ENCODE measurements around the gene ARPC1B.
"Not testable (repeated sequence)": the region's sequence is repeated elsewhere in the genome, so short reads cannot be mapped to it uniquely, and the experiment has no call there.

ARPC1B gene

DNA sequence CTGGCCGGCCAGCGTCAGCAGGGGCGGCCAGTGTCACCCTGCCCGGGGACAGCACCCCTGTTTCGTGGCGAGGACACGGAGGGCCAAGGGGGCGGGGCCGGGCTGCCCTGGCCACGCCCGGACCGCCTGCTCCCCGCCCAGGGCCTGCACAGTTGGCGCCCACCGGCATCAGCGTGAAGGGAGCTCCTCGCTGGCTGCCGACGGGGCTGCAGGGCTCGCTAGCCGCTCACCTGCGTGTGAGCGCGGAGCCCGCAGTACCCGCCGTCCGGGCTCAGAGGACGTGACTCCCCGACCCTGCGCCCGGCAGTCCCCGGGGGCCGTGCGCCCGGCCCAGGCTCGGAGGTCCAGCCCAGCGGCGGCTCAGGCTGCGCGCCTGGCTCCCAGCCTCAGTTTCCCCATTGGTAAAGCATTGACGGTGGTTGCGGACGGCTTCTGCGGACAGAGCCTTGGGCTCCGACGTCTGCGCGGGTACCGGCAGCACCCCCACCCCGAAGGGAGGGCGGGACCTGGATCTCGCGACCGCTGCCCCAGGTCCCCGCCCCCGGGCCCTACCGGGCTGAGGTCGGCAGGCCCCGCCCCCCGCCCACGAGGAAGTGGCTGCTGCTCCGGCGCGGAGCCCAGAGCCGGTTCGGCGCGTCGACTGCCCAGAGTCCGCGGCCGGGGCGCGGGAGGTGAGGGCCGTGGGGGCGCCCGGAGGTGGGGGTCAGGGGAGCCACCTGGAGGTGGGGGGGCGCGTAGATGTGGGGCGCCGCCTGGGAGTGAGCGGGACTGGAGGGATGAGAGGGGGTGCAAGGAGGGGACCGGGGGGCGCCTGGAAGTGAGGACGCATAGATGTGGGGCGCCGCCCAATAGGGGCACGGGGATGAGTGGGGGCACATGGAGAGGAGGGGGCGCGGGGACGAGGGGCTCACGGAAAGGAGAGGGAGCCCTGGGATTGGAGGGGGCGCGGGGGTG lies at the start of gene ARPC1B:
Gene ARPC1B, plus strand, starts transcription at position 620 of the 954 bp plus-strand sequence. CDS start 10,985 bp downstream, outside the sequence.
- DNase-seq: peak; percentile 80

DNA sequence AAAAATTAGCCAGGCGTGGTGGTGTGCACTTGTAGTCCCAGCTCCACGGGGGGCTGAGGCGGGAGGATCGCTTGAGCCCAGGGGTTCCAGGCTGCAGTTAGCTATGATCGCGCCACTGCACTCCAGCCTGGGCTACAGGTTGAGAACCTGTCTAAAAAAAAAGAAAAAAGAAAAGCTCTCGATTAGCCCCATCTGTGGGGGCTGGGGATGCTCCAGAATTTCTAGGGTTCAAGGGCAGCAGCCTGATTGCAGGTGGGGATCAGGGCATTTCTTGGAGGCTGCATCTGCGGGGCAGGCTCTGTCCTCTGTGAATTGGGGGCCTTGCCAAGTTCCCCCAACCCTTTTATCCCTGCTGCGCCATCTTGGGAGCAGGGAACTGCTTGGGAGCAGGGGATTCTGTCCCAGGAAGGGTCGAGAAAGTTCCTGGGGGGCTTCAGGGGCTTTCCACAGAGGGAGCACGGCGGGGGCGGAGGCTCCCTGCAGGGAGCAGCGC lies 49.5 kb upstream of the ARPC1B start:
- DNase-seq: no peak

DNA sequence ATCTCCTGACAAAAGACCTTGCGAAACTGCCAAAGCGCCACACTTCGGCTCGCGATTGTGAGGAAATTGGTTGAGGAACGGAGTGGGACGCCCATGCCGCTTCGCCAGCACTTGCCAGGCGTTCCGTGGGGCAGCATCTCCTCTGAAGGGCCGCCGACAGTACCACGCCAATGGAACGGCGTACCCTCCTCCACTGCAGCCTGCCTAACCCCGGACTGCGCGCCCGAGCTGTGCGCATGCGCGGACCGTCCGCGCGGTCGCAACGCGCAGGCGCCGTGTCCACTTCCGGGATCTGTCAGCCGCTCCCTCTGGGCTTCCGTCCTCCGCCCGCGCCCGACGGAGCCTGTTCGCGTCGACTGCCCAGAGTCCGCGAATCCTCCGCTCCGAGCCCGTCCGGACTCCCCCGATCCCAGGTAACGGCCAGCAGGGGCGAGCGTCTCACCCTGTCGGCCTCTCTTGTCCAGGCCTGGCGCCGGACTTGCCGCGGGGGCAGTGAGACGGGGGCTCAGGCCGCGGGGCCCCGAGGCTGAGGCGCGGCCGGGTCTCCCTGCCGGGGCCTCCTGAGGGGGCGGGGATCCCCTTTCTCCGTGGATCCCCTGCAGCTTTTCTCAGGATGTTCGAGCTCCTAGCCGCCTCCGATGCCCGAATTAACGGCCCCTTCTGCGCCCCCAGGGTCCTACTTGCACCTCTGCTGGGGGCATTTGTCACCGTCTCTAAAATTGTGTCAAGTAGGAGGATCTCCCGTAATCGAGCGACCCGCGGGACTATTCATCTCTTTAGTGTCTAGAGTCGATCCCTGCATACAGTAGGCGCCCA lies 48.7 kb upstream of the ARPC1B start, which contains the start of gene ARPC1A:
Gene ARPC1A, plus strand, starts transcription at position 307 of the 816 bp plus-strand sequence. CDS start 7,456 bp downstream, outside the sequence.
- DNase-seq: peak; percentile 90

DNA sequence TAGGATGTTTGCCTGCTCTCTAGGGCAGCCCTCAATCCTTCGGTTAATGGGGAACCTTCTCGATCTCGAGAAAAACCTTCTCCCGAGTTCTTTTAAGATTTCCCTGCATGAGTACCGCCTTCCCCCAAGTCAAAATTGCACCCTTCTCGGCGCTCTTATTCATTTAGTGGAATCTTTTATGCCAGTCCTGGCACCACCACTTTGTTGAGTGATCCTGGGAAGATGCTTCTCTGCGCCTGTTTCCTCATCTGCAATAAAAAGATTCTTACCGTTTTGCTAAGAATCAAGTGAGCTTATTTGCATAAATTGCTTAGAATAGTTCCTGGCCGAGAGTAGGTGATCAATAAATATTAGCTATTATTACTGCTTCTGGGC lies 48.1 kb upstream of the ARPC1B start:
- no peak for DNase-seq

DNA sequence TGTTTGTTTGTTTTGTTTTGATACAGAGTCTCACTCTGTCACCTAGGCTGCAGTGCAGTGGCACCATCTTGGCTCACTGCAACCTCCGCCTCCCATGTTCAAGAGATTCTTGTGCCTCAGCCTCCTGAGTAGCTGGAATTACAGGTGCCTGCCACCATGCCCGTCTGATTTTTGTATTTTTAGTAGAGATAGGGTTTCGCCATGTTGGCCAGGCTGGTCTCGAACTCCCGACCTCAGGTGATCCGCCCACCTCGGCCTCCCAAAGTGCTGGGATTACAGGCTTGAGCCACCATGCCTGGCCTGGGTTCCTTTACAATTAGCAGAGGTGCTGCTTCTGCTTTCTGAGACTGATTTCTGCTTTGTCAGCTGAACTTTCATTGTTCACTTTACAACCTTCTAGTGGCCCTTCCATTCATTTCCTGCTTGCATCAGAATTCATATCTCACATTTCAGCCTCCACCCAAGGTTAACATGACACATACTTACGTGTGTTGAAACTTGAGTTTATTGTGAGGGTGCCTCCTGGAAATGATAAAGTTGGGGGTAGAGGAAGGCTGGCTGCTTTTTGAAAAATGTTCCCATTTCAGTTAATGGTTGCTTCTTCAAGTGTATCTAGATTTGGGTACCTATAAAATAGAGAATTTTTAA lies 44.1 kb upstream of the ARPC1B start:
- not testable (repeated sequence) for DNase-seq

DNA sequence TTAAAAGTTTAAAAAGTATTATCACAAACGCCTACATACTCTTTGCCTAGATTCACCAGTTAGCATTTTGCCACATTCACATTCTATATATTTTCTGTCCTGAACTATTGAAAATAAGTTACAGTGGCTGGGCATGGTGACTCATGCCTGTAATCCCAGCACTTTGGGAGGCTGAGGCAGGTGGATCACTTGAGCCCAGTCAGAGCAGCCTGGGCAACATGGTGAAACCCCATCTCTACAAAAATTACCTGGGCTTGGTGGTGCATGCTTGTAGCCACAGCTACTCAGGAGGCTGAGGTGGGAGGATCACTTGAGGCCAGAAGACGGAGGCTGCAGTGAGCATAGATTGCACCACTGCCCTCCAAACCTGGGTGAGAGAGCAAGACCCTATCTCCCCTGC lies 43.5 kb upstream of the ARPC1B start:
- no peak for DNase-seq

DNA sequence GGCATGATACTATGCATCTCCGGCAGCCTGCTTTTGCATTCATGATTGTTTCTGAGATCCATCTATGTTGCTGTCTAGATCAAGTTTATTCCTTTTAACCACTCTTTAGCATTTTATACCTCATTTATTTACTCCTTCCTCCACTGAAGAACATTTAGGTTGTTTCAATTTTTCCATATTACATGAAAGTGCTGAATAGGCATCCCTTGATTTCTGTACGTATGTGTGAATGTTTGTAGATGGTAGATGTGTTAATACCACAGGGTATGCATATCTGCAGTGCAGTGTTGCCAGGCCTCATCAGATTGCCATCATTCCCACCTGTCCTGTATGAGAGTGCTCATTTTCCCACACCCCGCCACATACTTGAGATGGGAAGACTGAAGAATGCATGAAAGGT lies 34.9 kb upstream of the ARPC1B start:
- no peak for DNase-seq

DNA sequence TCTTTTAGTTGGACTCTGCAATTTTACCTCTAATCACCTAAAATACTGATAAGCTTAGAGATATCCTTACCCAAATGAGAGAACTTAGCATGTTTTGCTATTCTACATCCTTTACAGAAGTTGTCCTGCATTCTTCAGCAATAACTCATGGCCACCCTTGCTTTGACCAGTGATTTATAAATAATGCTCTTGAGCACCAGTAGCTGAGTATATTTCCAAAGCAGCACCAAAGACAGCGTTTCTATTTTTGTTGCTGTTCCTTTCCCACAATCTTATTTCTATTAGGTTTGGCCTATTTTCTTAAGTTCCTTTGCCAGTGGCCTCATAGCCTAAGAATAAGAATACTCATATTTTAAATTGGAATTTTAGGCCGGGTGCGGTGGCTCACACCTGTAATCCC lies 33.9 kb upstream of the ARPC1B start:
- no peak for DNase-seq

DNA sequence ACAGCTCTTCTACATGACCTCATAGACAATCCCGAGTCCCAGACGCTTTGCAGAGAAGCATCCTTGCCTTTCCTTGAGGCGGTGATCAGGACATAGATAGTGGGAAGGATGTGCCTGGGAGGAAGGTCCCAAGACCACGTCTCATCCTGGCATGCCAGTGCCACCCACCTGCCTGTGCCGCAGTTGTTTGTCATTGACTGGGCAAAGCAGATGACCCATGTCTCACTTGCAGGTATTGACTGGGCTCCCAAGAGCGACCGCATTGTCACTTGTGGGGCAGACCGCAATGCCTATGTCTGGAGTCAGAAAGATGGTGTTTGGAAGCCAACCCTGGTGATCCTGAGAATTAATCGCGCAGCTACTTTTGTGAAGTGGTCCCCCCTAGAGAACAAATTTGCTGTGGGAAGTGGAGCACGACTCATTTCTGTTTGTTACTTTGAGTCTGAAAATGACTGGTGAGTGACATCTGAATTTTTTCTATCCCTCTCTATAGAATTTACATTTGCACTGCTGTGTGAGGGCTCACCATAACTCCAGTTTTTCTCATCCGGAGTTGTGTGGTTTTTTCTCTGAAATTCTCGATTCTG lies 30.4 kb upstream of the ARPC1B start:
- no peak for DNase-seq

DNA sequence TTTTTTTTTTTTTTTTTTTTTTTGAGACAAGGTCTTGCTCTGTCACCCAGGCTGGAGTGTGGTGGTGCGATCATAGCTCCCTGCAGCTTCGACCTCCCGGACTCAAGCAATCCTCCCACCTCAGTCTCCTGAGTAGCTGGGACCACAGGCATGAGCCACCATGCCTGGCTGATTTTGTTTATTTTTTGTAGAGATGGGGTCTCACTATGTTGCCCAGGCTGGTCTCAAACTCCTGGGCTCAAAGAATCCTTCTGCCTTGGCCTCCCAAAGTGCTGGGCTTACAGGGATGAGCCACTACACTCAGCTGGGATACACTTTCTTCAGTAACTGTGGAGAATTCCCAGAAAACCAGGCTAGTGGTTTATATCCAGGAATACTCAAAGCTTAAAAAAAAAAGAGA lies 23.9 kb upstream of the ARPC1B start:
- DNase-seq: not testable (repeated sequence)

DNA sequence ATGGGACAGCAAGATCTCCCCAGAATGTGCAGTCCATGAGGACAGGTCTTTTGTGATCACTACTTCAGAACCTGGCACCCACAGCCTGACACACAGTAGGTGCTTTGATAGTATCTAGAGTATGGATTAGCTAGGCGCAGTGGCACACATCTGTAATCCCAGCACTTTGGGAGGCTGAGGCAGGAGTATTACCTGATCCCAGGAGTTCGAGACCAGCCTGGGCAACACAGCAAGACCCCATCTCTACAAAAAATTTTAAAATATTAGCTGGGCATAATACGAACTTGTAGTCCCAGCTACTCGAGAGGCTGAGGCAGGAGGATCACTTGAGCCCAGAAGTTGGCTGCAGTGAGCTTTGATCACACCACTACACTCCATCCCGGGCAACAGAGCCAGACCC lies 22.3 kb upstream of the ARPC1B start:
- DNase-seq: no peak

DNA sequence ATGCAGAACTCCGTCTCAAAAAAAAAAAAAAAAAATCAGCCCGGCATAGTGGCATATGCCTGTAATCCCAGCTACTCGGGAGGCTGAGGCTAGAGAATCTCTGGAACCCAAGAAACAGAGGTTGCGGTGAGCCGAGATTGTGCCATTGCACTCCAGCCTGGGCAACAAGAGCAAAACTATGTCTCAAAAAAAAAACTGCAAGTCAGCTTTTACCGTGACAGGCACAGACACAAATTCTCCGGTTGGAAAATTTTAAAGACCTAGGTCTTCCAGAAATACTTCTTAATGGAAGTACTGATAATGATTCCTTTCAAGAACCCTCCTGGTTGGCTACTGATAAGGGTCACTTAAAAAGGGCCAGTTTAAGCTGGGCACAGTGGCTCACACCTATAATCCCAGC lies 19.4 kb upstream of the ARPC1B start:
- no peak for DNase-seq

DNA sequence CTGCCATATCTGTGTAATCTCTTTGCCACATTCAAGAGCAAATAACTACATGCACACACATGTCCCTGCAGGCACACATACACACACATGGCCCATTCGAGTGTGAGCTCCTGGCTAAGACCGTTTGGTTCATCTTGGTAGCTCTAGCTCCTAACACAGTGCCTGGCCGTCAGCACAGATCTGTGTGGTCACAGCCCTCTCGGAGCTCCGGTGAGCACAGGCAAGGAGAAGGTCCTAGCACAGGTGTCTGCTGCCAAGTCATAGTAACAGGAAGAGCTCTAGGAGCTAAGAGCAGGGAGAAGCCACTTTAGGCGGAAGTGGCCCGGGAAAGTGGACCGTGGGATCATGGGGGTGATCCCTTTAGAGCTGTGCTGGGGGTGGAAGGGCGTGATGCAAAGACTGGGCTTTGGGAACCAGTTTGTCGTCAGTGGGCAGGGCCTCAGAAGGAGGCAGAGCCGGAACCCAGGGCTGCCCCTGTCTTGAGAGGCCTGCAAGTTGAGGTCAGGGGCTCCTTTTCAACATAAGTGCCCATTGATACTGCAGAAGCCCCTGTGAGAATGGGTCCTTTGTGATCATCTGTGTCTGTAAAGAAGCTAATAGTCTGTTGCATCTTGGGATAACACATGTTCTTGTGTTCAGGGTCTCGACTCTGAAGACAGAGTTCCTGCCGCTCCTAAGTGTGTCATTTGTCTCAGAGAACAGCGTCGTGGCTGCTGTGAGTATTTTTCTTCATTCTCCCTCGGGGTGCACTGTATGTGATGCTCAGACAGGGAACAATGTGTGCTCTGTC lies 16.6 kb upstream of the ARPC1B start:
- no peak for DNase-seq

DNA sequence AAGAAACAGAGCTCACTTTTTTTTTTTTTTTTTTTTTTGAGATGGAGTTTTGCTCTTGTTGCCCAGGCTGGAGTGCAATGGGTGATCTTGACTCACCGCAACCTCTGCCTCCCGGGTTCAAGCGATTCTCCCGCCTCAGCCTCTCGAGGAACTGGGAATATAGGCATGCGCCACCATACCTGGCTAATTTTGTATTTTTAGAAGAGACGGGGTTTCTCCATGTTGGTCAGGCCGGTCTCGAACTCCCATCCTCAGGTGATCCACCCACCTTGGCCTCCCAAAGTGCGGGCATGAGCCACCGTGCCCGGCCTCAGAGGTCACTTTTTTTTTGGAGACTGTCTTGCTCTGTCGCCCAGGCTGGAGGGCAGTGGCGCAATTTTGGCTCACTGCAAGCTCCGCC lies 16.0 kb upstream of the ARPC1B start:
- not testable (repeated sequence) for DNase-seq

DNA sequence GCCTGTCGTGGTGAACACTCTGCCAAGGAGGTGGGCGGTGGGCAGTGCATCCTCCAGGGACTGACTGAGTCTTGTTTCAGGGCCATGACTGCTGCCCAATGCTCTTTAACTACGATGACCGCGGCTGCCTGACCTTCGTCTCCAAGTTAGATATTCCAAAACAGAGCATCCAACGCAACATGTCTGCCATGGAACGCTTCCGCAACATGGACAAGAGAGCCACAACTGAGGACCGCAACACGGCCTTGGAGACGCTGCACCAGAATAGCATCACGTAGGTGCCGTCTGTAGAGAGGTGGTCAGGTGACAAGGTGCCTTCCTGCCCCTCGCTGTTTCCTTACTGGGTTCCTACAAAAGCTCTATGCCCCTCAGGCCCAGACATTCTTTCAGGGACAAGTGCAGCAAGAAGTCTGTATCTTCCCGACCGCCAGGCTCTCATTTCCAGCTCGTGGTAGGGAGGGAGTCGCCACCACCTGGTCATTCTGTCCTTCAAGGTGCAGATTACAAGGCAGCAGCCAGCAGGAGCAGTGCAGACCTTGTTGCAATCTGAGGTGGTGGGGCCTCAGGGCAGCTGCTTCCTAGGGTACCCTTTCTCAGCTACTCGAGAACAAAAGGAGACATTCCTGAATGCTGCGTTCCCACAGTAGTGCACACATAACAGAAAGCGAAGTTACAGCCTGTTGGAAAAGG lies 14.9 kb upstream of the ARPC1B start:
- no peak for DNase-seq

DNA sequence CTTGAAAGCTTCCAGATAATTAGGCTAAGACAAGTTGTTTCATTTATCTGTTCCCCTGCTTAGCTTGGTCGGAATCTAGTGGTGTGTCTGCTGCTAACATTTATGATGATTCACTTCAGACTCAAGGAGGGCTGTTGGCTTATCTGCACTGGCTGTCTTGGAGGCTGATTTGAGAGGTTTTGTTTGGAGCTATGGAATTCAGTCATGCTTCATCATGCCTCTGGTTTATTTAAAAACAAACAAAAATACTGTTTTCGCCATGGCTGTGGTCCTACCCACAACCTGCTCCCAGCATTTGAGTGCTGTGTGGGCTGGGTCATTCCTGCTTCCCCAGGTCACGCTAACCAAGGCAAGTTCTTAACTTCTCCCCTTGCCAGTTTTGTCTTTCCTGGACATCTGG lies 11.7 kb upstream of the ARPC1B start:
- no peak for DNase-seq

DNA sequence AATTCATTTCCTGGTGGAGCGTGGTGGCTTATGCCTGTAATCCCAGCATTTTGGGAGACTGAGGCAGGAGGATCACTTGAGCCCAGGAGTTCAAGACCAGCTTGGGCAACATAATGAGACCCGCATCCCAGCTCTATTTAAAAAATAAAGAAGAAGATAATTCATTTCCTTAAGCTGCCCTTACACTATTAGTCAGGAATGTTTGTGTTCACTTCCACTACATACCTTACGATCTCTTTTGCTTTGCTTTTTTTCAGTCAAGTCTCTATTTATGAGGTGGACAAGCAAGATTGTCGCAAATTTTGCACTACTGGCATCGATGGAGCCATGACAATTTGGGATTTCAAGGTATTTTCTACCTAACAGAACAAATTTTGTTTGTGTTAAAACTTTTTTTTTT lies 11.2 kb upstream of the ARPC1B start:
- no peak for DNase-seq

DNA sequence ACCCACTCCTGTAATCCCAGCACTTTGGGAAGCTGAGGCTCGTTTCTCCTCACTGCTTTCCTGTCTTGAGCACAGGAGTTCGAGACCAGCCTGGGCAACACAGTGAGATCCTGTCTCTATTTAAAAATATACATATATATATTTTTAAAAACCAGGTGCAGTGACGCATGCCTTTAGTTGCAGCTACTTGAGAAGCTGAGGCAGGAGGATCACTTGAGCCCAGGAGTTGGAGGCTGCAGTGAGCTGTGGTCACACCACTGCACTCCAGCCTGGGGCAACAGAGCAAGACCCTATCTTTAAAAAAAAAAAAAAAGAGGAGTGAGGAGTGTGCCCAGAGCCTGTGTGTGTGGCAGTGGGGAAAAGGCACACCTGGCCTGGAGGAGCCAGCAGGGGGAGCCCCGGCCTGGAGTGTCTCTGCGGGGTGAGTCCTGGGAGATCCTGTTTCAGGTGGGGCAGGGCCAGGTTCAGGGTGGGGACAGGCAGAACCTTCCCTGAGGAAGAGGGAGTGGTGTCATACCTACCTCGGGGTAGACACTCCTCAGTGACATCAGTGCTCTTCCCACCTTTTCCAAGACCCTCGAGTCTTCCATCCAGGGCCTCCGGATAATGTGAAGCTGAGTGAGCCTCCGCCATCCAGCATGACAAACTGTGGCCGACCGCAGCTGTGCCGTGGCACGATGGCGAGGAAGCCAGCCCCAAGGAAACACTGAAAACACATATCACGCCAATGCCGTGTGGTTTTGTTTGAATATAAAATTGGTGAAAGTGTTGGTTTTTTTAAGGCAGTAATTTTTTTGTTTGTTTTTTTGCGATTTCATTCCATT lies 9.0 kb upstream of the ARPC1B start:
- peak; percentile 58 for DNase-seq

DNA sequence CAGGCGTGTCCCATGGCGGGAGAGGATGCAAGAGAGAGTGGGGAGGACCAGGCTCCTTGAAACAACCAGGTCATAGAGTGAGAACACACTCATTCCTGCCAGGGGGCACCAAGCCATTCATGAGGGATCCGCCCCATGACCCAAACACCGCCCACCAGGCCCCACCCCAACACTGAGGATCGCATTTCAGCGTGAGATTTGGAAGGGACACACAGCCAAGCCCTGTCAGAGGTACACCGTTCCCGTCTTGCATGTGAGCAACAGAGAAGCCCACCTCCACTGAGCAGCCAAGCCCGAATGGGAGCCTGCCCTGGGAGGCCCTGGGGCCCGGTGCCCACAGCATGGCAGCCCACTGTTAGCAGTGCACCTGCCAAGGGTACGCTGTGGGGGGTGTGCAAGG lies 7.9 kb upstream of the ARPC1B start:
- DNase-seq: no peak

DNA sequence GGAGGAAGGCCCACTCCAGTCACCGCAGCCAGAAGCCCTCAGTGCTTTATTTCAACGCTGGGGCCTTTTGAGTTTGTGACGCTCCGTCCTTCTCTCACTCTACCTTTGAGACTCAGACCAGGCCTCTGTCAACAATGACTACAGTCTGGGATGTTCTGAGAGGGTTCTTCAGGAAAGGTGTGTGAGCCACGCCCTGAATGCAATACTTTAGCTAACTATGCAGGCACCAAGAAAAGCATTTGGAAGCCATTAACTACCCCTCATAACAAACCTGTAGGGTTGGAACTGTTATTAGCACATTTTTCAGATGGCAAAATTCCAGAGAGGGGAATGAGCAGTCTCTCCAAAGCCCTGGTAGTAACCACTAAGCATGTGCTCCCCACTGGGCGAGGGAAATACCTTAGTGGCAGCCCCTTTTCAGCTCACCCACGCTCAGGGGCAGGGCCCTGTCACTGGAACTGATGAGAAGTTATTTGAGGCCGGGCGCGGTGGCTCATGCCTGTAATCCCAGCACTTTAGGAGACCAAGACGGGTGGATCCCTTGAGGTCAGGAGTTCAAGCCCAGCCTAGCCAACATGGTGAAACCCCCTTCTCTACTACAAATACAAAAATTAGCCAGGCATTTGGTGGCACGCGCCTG lies 5.7 kb upstream of the ARPC1B start:
- no peak for DNase-seq

All from activated effector memory CD4-positive, alpha-beta T cell treated with Interleukin-2 at 50 U/mL for 16 hours (primary cell).